Cortex of kidney (tissue), 1 donor: ENCODE results near the gene OR4B1.
"Not testable (repeated sequence)": the region's sequence is repeated elsewhere in the genome, so short reads cannot be mapped to it uniquely, and the experiment has no call there.

Source experiments
- DNase-seq: peaks from one replicate; lab custom pipeline; 2025; lab: John Stamatoyannopoulos, UW

The OR4B1 gene

GRCh38 chr11:48216510-48216909, at the start of gene OR4B1:
TSS of gene OR4B1 (plus strand) at chr11:48216810. CDS start at chr11:48216810, 0 bp downstream.
- no peak for DNase-seq

- no peak for DNase-seq
These were observed 49.2 kb upstream of the OR4B1 start for GRCh38 chr11:48167380-48167779.

GRCh38 chr11:48168815-48169214, 47.8 kb upstream of the OR4B1 start:
- DNase-seq: no peak

GRCh38 chr11:48169259-48169658, 47.4 kb upstream of the OR4B1 start:
- no peak for DNase-seq

- no peak for DNase-seq
These were observed 46.9 kb upstream of the OR4B1 start for GRCh38 chr11:48169717-48170116.

GRCh38 chr11:48170241-48171233, 46.1 kb upstream of the OR4B1 start:
- no peak for DNase-seq

- DNase-seq: no peak
These were observed 43.6 kb upstream of the OR4B1 start for GRCh38 chr11:48172818-48173609.

GRCh38 chr11:48177661-48178060, 38.9 kb upstream of the OR4B1 start:
- no peak for DNase-seq

- no peak for DNase-seq
These were observed 36.0 kb upstream of the OR4B1 start for GRCh38 chr11:48180627-48181026.

GRCh38 chr11:48182860-48183526, 33.6 kb upstream of the OR4B1 start:
- DNase-seq: no peak

GRCh38 chr11:48184452-48184851, 32.2 kb upstream of the OR4B1 start:
- DNase-seq: no peak

- not testable (repeated sequence) for DNase-seq
These were observed 25.5 kb upstream of the OR4B1 start for GRCh38 chr11:48190906-48191654.

- DNase-seq: no peak
These were observed 22.7 kb upstream of the OR4B1 start for GRCh38 chr11:48193876-48194275.

- DNase-seq: no peak
These were observed 8.7 kb upstream of the OR4B1 start for GRCh38 chr11:48207881-48208280.

GRCh38 chr11:48210052-48210451, 6.6 kb upstream of the OR4B1 start:
- no peak for DNase-seq

- DNase-seq: no peak
These were observed 12.2 kb downstream of the OR4B1 start for GRCh38 chr11:48228761-48229160.

GRCh38 chr11:48230057-48230456, 13.4 kb downstream of the OR4B1 start:
- not testable (repeated sequence) for DNase-seq

- DNase-seq: no peak
These were observed 21.1 kb downstream of the OR4B1 start for GRCh38 chr11:48237727-48238126.

GRCh38 chr11:48242501-48242900, 25.9 kb downstream of the OR4B1 start:
- no peak for DNase-seq

- no peak for DNase-seq
These were observed 28.2 kb downstream of the OR4B1 start, which contains the start of gene OR4X2 for GRCh38 chr11:48244804-48245203. TSS of gene OR4X2 (plus strand) at chr11:48245104. CDS start at chr11:48245104, 0 bp downstream.

GRCh38 chr11:48248902-48249301, 32.3 kb downstream of the OR4B1 start:
- no peak for DNase-seq
